DND-41 (cell line): ENCODE data around the gene PLPP7.

Experiments used
- ATAC-seq: fragments of 200-7000 bp; cut with Tn5 transposase; 3 replicates; pipeline ENCODE4 v1.9.1; 2021; ENCODE audit warnings: low read depth; ENCODE audit not compliant: insufficient read depth
- DNase-seq: peaks from one replicate; pipeline ENCODE4 v3.0.0-alpha.2; 2020
- H2AFZ ChIP-seq: 2 replicates; pipeline ENCODE4 v1.6.0; 2012; ENCODE audit warnings: low read depth, low read length
- H3K27ac ChIP-seq: 2 replicates; pipeline ENCODE4 v1.5.1; 2012; ENCODE audit warnings: low read length, inconsistent platforms
- H3K27me3 ChIP-seq: fragments of 200-600 bp; sonication (generic); 2 replicates; pipeline ENCODE4 v1.6.0; 2012; ENCODE audit warnings: low read length, mild to moderate bottlenecking, inconsistent platforms; ENCODE audit not compliant: insufficient read depth, poor library complexity
- H3K36me3 ChIP-seq: 2 replicates; pipeline ENCODE4 v1.5.1; 2012; ENCODE audit warnings: low read length, inconsistent platforms; ENCODE audit not compliant: insufficient read depth
- H3K4me1 ChIP-seq: 2 replicates; pipeline ENCODE4 v1.5.1; 2012; ENCODE audit warnings: mild to moderate bottlenecking, low read length; ENCODE audit not compliant: insufficient read depth
- H3K4me2 ChIP-seq: 2 replicates; pipeline ENCODE4 v1.6.0; 2012; ENCODE audit warnings: mild to moderate bottlenecking, moderate library complexity, low read length, inconsistent platforms; ENCODE audit not compliant: insufficient read depth
- H3K4me3 ChIP-seq, 2 experiments: fragments of 200-600 bp in 1 of 2; shearing (Covaris generic) in 1 of 2; 2 replicates each; pipeline ENCODE4 v1.5.1; 2012 to 2016; ENCODE audit warnings: inconsistent platforms in 2 of 2, low read length in 2 of 2, mild to moderate bottlenecking in 2 of 2, low read depth in 1 of 2, moderate library complexity in 1 of 2
- H3K79me2 ChIP-seq: 2 replicates; pipeline ENCODE4 v1.6.0; 2012; ENCODE audit warnings: low read length, inconsistent platforms; ENCODE audit not compliant: insufficient read depth
- H3K9ac ChIP-seq: 2 replicates; pipeline ENCODE4 v1.6.0; 2012; ENCODE audit warnings: low read depth, mild to moderate bottlenecking, inconsistent platforms, low read length, moderate library complexity
- H3K9me3 ChIP-seq: 2 replicates; pipeline ENCODE4 v1.5.1; 2012; ENCODE audit warnings: low read length, moderate library complexity, mild to moderate bottlenecking, inconsistent platforms; ENCODE audit not compliant: insufficient read depth, severe bottlenecking
- H4K20me1 ChIP-seq: 2 replicates; pipeline ENCODE4 v1.6.0; 2012; ENCODE audit warnings: low read length; ENCODE audit not compliant: insufficient read depth
- EZH2 ChIP-seq: IDR thresholded peaks from 3 replicates; pipeline ENCODE4 v1.6.1; 2012; ENCODE audit warnings: borderline replicate concordance, low read depth, mild to moderate bottlenecking, moderate library complexity, low read length, inconsistent platforms; ENCODE audit not compliant: severe bottlenecking
- TF ChIP-seq, protein P1 (sequence below): IDR thresholded peaks from 2 replicates; pipeline ENCODE4 v1.5.1; 2012; ENCODE audit warnings: borderline replicate concordance, low read length, moderate library complexity, mild to moderate bottlenecking; ENCODE audit not compliant: poor library complexity, severe bottlenecking; ENCODE audit errors: extremely low read depth

PLPP7 gene

DNA sequence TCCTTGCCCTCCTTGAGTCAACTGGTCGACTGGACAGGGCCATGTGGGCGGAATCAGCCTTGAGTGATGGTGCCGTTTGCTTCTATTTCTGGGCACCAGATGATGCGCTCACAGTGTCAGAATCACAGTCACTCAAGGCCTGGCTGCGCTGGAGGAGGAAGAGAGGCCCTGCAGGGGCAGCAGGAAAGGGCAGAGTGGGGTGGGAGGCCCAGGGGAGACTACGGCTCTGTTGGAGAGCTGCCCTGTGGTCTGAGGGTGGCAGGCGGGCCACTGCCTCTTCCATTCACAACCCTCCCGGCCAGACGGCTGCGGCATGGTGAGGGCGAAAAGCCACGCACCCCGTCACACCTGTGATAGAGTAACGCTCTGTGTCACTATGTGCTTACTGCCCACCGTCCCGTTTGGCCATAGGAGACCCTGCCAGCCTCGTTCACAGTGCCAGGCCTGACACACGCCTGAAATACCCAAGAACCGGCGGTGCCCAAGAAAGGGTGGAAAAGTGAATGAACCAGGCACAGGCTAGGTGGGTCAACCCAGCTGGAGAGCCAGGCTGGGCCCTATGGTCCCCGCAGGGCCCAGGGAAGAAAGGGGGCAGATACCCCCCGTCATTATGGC lies 9.9 kb downstream of the PLPP7 start:
- TF ChIP-seq EZH2: no peak
- TF ChIP-seq, protein P1, sequence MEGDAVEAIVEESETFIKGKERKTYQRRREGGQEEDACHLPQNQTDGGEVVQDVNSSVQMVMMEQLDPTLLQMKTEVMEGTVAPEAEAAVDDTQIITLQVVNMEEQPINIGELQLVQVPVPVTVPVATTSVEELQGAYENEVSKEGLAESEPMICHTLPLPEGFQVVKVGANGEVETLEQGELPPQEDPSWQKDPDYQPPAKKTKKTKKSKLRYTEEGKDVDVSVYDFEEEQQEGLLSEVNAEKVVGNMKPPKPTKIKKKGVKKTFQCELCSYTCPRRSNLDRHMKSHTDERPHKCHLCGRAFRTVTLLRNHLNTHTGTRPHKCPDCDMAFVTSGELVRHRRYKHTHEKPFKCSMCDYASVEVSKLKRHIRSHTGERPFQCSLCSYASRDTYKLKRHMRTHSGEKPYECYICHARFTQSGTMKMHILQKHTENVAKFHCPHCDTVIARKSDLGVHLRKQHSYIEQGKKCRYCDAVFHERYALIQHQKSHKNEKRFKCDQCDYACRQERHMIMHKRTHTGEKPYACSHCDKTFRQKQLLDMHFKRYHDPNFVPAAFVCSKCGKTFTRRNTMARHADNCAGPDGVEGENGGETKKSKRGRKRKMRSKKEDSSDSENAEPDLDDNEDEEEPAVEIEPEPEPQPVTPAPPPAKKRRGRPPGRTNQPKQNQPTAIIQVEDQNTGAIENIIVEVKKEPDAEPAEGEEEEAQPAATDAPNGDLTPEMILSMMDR: no peak
- Histone ChIP-seq H3K9me3 (no peaks in the 10 kb centered on the region), H3K4me3 (no peak overlapping the region), H4K20me1 (no peaks in the 10 kb centered on the region), H3K9ac (no peak overlapping the region), H3K27me3 (no peaks in the 10 kb centered on the region), H2AFZ (no peak overlapping the region), H3K27ac (no peak overlapping the region), H3K4me1 (no peaks in the 10 kb centered on the region), H3K79me2 (no peaks in the 10 kb centered on the region), H3K36me3 (no peaks in the 10 kb centered on the region), H3K4me2 (no peak overlapping the region)
- no peak for DNase-seq
- ATAC-seq: no peak

DNA sequence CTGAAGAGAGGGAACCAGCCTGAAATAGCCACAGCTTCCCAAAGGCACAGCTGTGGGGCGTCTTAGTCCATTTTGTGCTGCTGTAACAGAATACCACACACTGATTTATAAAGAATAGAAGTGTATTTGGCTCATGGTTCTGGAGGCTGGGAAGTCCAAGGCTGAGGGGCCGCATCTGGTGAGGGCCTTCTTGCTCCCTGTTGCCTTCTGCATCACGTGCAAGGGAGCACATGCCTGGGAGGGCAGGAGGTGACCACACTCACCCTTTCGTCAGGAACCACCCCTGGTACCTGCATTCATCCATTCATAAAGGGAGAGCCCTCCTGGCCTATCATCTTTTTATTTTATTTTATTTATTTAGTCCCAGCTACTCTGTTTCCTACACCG lies 10.4 kb downstream of the PLPP7 start:
- Histone ChIP-seq H3K4me1 (no peaks in the 10 kb centered on the region), H3K4me3 (no peak overlapping the region)

DNA sequence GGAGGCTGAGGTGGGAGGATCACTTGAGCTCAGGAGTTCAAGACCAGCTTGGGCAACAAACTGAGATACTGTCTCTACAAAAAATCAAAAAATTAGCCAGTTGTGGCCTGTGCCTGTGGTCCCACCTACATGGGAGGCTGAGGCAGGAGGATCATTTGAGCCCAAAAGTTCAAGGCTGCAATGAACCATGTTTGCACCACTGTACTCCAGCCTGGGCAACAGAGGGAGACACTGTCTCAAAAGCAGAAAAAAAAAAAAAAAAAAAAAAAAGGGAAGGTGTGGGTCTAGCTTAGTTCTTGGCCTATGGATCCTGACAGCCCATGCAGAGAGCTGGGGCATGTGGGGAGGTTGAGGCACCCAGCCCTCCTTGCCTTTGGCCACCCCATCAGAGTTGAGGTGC lies 10.9 kb downstream of the PLPP7 start:
- no peaks in the 10 kb centered on the region for H3K79me2 ChIP-seq
- H4K20me1 ChIP-seq: no peaks in the 10 kb centered on the region
- no peak overlapping the region for H2AFZ ChIP-seq
- no peaks in the 10 kb centered on the region for H3K36me3 ChIP-seq
- H3K27me3 ChIP-seq: no peaks in the 10 kb centered on the region
- no peak for ATAC-seq
- no peak overlapping the region for H3K9ac ChIP-seq
- no peak overlapping the region for H3K27ac ChIP-seq
- H3K4me3 ChIP-seq: no peak overlapping the region
- no peak overlapping the region for H3K4me2 ChIP-seq
- TF ChIP-seq, protein P1: no peak
- TF ChIP-seq EZH2: no peak
- H3K4me1 ChIP-seq: no peaks in the 10 kb centered on the region
- no peak for DNase-seq
- H3K9me3 ChIP-seq: no peaks in the 10 kb centered on the region

More for the DNA sequence above, 10.4 kb downstream of the PLPP7 start:
- no peak overlapping the region for H2AFZ ChIP-seq
- H3K27me3 ChIP-seq: no peaks in the 10 kb centered on the region
- no peaks in the 10 kb centered on the region for H4K20me1 ChIP-seq
- no peaks in the 10 kb centered on the region for H3K79me2 ChIP-seq
- ATAC-seq: no peak
- DNase-seq: no peak
- no peaks in the 10 kb centered on the region for H3K36me3 ChIP-seq
- no peak overlapping the region for H3K4me2 ChIP-seq
- H3K9ac ChIP-seq: no peak overlapping the region
- H3K27ac ChIP-seq: no peak overlapping the region
- H3K9me3 ChIP-seq: no peaks in the 10 kb centered on the region
- no peak for TF ChIP-seq EZH2
- TF ChIP-seq, protein P1: no peak
